Aorta (tissue), 5 donors: ENCODE measurements around the gene HOXA7. TPM values are rescaled to one million over a fixed set of nuclear protein-coding genes. Genes with fewer than 3 reads are reported as not detected.

ENCODE experiments used
- ATAC-seq: fragments of 200-7000 bp; cut with Tn5 transposase; one replicate; pipeline ENCODE4 v1.9.1; 2022; ENCODE audit warnings: moderate library complexity; ENCODE audit not compliant: low FRiP score
- DNase-seq, 2 donors: peaks; one replicate each; pipeline ENCODE4 v3.0.0-alpha.2; 2020
- H3K27ac ChIP-seq, 2 donors: one replicate each; pipeline ENCODE4 v1.5.1; 2013; ENCODE audit warnings: low read length in 2 of 2, mild to moderate bottlenecking in 2 of 2, moderate library complexity in 2 of 2, control low read depth in 1 of 2, inconsistent platforms in 1 of 2, low read depth in 1 of 2
- H3K27me3 ChIP-seq, 2 donors: one replicate each; pipeline ENCODE4 v1.6.1; 2013; ENCODE audit warnings: control low read depth in 1 of 2, low read length in 1 of 2, mild to moderate bottlenecking in 1 of 2, moderate library complexity in 1 of 2; ENCODE audit not compliant: insufficient read depth in 2 of 2, control insufficient read depth in 1 of 2
- H3K36me3 ChIP-seq, 2 donors: one replicate each; pipeline ENCODE4 v1.6.1; 2013; ENCODE audit warnings: control low read depth in 1 of 2, low read length in 1 of 2, mild to moderate bottlenecking in 1 of 2; ENCODE audit not compliant: insufficient read depth in 2 of 2, control insufficient read depth in 1 of 2
- H3K4me1 ChIP-seq, 2 donors: one replicate each; pipeline ENCODE4 v1.6.1; 2013; ENCODE audit warnings: low read length in 2 of 2, control low read depth in 1 of 2, mild to moderate bottlenecking in 1 of 2, moderate library complexity in 1 of 2; ENCODE audit not compliant: insufficient read depth in 2 of 2, control insufficient read depth in 1 of 2
- H3K4me3 ChIP-seq, 2 donors: one replicate each; pipeline ENCODE4 v1.5.1; 2013; ENCODE audit warnings: low read length in 2 of 2, control low read depth in 1 of 2, mild to moderate bottlenecking in 1 of 2
- H3K9me3 ChIP-seq: one replicate; pipeline ENCODE4 v1.6.1; 2013; ENCODE audit warnings: mild to moderate bottlenecking, low read length; ENCODE audit not compliant: control insufficient read depth
- WGBS, 2 donors: extraction: QIAGEN DNeasy Blood & Tissue Kit; methylation state at CpG; one replicate each; pipeline ENCODE4 v1.1.7; 2013; 5-methylcytosine and 5-hydroxymethylcytosine counted together
- intact Hi-C, 2 donors: fragments of 100-400 bp; cut with DNase I; formaldehyde crosslinking; loops; one replicate each; pipeline versions ENCODE4 v1.14.2 to v1.15.0; 2022
- polyA plus RNA-seq, 2 donors: library from polyadenylated mRNA; stranded (reverse); fragments of 200-250 nt; gene quantifications; one replicate each; pipeline ENCODE4 v1.2.3, GENCODE V29; 2013
- total RNA-seq, 2 donors: library from RNA; stranded (reverse); fragmentation: NEBNext Ultra II Directional; extraction: Animal tissue kit (Norgen Biotek cat#: 25700); gene quantifications; one replicate each; pipeline ENCODE4 v1.2.1, GENCODE V29; 2021
- donor health status: healthy with polysubstance abuse.
- donor health status: Bipolar disorder and iron deficiency.
- donor health status: DM: no; HTN: no; CAD: no.
- donor health status: DM: no; HTN: no; CAD: no.
- donor health status: DM: yes; HTN: yes; CAD: no.

HOXA7 gene
- total and polyA plus RNA-seq, 4 donors = 2.4 to 9.3 (median 4.0) TPM

DNA sequence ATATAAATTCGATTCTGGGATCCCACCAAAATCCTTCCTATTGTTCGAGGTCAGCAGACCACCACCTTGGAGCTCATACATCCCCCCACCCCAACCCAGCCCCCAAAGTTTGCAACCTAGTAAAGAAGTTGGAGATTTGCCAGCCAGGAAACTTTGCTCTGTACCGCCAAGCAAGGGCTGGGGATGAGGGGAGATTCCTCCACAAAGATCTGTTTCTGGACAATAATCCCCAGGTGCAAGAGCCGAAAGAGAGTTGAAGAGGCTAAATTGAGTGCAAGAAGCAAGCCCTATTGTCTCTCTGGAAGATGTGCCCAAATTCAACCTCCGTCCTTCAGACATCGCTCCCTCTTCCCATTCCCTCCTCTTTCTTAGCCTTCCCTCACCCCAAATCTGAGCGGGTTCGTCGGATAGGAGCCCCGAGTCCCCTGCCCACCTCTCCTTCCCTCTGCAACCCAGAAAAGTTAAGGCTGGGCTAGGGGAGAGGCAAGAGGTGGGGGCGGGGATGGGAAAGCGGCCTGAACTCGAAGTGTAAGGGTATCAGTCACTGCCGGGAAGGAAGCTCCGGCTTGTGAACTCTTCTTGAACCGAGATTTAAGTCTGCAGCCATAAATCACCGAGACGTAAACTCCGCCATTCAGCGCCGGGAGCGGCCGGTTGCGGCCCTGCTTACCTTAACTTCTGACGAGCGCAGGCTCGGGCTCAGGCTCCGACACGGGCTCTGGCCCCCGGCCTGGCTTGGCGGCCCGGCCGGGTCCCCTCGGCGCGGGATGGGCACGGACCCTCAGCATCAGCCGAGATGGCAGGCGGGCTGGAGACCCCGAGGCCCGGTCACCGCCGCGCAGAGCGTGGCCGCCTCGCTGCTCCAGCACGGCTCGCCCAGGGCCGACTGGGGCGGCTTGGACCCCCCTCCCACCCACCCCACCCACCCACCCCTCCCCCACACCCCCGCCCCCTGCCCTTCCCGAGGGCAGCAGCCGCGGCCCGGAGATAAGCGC is 43.2 kb downstream of the HOXA7 start:
- no peaks in the 10 kb centered on the region for H3K9me3 ChIP-seq
- H3K36me3 ChIP-seq = no peaks in the 10 kb centered on the region
- H3K4me3 ChIP-seq = peak overlapping the region; percentile 84 to 94
- WGBS, 2 donors = 2 to 5% methylated on average over 36 to 57 of the region's 57 CpGs
- intact Hi-C loops = no loop called here
- H3K27me3 ChIP-seq = no peaks in the 10 kb centered on the region
- H3K27ac ChIP-seq = peak overlapping the region; percentile 71 to 92
- peaks cover 0 to 6% of the 10 kb centered on the region in 2 donors for H3K4me1 ChIP-seq
- DNase-seq (peak; percentile 79 to 85), ATAC-seq (peak; percentile 13)

DNA sequence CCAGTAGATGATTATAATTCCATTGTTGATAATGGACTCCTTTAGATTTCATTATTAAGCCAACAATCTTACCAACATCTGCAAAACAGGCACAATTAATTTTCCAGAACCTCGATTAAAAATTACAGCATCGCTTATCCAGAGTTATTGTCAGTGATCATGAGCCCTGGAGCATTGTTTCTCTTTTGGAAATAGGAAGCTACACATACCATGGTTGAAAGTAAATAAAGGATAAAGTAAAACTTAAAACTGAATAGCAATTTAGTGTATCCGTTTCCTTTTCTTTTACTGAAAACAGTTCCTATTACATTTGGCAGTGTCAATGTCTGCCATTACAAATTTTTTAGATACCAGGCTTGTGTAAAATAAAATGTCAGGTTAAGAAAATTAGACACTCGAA is 44.1 kb downstream of the HOXA7 start:
- H3K4me3 ChIP-seq = peak overlapping the region; percentile 20 to 94
- no peaks in the 10 kb centered on the region for H3K9me3 ChIP-seq
- peaks cover 0 to 6% of the 10 kb centered on the region in 2 donors for H3K4me1 ChIP-seq
- H3K27ac ChIP-seq = peak overlapping the region in 1 of 2 donors; percentile 32
- WGBS, 2 donors = 7 to 11% methylated on average over 4 of the region's 4 CpGs
- H3K27me3 ChIP-seq = no peaks in the 10 kb centered on the region
- intact Hi-C loops = no loop called here
- ATAC-seq (no peak), DNase-seq (no peak)
- no peaks in the 10 kb centered on the region for H3K36me3 ChIP-seq

DNA sequence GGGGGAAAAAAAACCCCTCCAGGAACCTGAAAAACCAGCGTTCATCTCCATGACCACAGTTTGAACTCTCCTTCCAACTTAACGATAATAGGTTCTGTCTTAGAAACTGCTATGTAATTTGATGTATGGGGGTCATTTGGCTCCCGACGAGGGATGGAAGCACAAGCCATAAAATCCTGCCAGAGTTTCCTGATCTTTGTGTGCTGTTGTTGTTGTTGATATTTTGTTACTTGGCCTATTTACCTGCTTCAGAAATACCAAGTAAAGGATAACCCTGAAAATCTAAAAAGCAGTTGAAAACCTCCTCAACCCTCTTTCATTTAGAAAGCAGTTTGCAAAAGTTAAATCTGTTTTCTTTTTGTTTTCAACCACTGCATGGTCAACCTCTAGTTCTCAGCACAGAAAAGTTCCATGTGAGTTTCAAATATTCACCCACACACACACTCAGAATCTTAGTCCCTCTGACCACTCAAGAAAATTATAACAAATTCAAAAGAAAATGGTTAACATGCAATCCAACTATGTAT is 44.7 kb downstream of the HOXA7 start:
- DNase-seq (no peak), ATAC-seq (no peak)
- no peaks in the 10 kb centered on the region for H3K27me3 ChIP-seq
- H3K4me1 ChIP-seq = peaks cover 0 to 6% of the 10 kb centered on the region in 2 donors
- intact Hi-C loops = no loop called here
- H3K9me3 ChIP-seq = no peaks in the 10 kb centered on the region
- peak overlapping the region; percentile 72 to 93 for H3K27ac ChIP-seq
- 1 to 7% methylated on average over 4 of the region's 4 CpGs for WGBS, 2 donors
- H3K4me3 ChIP-seq = peak overlapping the region; percentile 30 to 32
- no peaks in the 10 kb centered on the region for H3K36me3 ChIP-seq

DNA sequence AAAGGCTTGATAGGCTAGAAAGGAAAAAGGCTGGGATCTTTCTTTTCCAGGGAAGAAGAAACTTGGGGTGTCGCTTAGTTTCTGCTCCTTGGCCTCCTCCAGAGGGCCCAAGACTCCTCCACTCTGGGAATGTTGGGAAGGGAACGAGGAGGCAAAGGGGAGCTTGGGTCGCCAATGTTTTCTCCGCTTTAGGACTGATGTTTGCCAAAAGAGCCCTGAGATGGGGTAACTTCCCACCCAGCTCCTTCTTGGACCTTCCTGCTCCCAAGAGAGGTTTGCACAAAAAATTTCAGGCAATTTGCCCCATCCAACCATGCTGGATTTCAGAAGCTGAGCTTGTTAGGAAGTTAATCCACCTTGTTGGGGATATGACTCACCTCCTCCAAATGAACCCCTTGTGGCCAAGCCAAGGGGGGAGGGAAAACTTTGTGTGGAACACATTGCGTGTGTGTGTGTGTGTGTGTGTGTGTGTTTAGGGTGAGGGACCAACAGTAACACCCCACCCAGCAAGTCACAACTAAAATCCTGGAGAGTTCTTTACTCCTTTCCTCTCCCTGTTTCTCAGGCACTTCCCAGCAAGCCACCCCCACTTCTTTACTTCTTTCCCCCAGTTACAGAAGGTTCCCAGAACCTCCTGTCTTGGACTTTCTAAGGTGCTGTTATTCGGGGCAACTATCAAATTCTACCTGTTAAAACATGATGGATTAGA is 45.3 kb downstream of the HOXA7 start:
- 3% methylated on average over 6 of the region's 6 CpGs for WGBS, 2 donors
- peaks cover 0 to 6% of the 10 kb centered on the region in 2 donors for H3K4me1 ChIP-seq

DNA sequence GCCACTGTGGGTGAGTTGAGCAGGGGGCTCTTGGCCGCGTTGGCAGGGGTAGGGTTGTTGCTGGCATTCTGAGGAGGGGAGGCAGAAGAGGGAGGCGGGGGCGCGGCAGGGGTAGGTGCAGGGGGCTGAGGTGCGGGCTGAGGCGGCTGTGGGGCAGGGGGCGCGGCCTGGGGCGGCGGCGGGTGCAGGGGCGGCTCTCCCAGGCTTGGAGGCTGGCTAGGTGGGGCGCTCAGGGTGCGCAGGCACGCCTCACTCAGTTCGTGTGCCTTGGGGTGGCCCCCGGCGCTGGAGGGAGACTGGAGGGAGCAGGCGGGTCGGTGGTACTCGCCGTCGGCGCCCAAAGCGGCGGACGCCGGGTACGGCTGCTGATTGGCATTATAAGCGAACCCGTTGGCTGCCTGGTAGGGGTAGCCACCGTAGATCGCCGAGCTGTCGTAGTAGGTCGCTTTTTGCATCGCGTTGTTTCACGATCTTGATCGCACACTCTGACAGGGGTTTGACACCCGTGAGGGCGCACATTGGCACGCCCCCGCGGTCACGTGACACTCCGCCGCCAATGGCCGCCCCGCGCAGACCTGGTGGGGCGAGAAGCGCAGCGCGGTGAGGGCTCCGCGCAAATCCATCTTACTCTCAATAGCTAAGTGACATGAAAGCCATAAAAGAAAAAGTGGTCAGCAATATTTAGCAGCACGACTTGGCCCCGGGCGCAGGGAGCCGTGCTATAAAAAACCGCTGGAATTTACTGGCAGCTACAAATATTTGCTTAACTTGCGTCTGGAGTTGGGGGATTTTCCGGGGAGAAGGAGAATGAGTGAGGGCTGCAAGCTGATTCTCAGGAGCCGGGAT is 46.1 kb downstream of the HOXA7 start:
- Histone ChIP-seq H3K9me3 (no peaks in the 10 kb centered on the region), H3K4me3 (peak overlapping the region in 1 of 2 donors; percentile 30), H3K36me3 (no peaks in the 10 kb centered on the region), H3K4me1 (peaks cover 0 to 6% of the 10 kb centered on the region in 2 donors), H3K27me3 (no peaks in the 10 kb centered on the region), H3K27ac (peak overlapping the region; percentile 93 to 96)
- ATAC-seq (peak; percentile 66), DNase-seq (peak; percentile 87 to 94)
- intact Hi-C loops = no loop called here
- WGBS, 2 donors = 5 to 13% methylated on average over 50 to 66 of the region's 66 CpGs

More for the DNA sequence above, 45.3 kb downstream of the HOXA7 start:
- DNase-seq (peak; percentile 79), ATAC-seq (peak; percentile 30)
- intact Hi-C loops = no loop called here
- no peaks in the 10 kb centered on the region for H3K36me3 ChIP-seq
- no peaks in the 10 kb centered on the region for H3K9me3 ChIP-seq
- H3K4me3 ChIP-seq = peak overlapping the region; percentile 30 to 32
- H3K27ac ChIP-seq = peak overlapping the region; percentile 72 to 93
- H3K27me3 ChIP-seq = no peaks in the 10 kb centered on the region

DNA sequence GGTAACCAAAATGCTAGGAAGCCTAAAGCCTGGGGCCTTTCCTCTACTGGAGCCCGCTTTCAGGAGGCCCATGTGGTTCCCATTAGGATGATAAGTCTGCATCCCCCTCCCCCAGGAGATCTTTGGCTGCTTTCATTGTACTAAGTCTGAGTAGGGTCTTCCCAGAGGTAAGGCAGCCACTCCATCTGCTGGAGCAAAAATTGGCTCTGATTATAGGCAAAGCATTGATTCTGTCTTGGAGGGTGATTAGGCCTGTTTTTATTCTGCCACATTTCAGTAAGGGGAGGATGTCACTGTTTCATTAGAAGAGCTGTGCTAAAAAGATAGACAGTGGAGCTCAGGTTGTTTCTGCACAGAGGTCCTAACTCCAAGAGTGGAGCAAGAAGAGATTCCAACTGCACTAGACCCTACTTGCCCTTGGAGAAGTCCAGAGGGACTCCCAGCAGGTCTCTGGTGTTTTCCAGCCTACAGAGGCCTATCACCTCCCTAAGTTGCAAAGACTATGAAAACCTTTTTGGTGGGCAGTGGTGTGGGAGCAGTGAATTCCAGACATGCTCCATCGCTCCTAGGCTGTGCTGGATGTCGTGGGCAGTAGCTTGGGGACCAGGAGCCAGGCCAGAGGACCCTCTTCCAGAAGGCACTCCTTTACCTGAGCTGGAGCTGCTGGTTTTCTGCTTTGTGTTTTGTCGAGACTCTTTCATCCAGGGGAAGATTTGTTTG is 46.8 kb downstream of the HOXA7 start:
- no peaks in the 10 kb centered on the region for H3K36me3 ChIP-seq
- H3K4me3 ChIP-seq = no peak overlapping the region
- no peak for ATAC-seq
- no peaks in the 10 kb centered on the region for H3K27me3 ChIP-seq
- intact Hi-C loops = no loop called here
- H3K9me3 ChIP-seq = no peaks in the 10 kb centered on the region
- peak overlapping the region; percentile 86 to 96 for H3K27ac ChIP-seq
- no peak for DNase-seq
- H3K4me1 ChIP-seq = peaks cover 0 to 6% of the 10 kb centered on the region in 2 donors
- WGBS, 2 donors = 59 to 66% methylated on average over 4 of the region's 4 CpGs

DNA sequence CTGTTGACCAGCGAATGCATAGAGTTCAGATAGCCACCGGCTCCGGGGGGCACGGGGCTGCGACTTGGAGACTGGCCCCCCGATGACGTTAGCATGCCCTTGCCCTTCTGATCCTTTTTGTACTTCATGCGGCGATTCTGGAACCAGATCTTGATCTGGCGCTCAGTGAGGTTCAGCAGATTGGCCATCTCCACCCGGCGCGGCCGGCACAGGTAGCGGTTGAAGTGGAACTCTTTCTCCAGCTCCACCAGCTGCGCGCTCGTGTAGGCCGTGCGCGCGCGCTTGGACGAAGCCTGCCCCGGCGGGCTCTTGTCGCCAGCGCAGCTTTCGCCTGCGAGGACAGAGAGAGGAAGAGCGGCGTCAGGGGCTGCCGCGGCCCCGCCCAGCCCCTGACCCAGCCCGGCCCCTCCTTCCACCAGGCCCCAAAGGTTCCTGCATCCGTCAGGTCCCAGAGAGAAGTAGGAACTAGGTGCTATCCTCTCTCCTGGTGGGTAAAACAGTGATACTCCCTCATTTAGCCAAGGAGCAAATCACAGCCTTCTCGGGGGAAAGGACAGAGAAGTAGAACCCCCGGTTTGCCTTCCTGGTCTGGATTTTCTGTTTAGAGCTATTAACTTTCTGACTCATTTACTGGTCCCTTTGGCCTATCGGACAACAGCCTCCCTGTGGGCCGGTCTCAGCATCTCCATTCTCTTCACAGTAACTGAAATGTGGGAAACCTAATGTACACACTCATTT is 47.9 kb downstream of the HOXA7 start:
- WGBS, 2 donors = 8 to 10% methylated on average over 36 to 41 of the region's 41 CpGs
- peaks cover 0 to 6% of the 10 kb centered on the region in 2 donors for H3K4me1 ChIP-seq
- no peaks in the 10 kb centered on the region for H3K36me3 ChIP-seq
- no peaks in the 10 kb centered on the region for H3K9me3 ChIP-seq
- peak overlapping the region; percentile 1 to 28 for H3K4me3 ChIP-seq
- peak overlapping the region; percentile 86 to 96 for H3K27ac ChIP-seq
- DNase-seq (peak; percentile 79 to 85), ATAC-seq (peak; percentile 58)
- H3K27me3 ChIP-seq = no peaks in the 10 kb centered on the region
- intact Hi-C loops = no loop called here
